HepG2 (cell line): ENCODE measurements around the gene MCAT.

Experiments used
- NFE2L1 ChIP-seq: sonication (generic); formaldehyde crosslinking; IDR thresholded peaks from 2 replicates; pipeline ENCODE4 v1.4.0; 2020; ENCODE audit warnings: missing genetic modification reagents, mild to moderate bottlenecking, borderline replicate concordance
- RFX5 ChIP-seq: IDR thresholded peaks from 2 replicates; pipeline ENCODE4 v1.6.1; 2011; ENCODE audit warnings: low read depth, low read length, improper control_type of control experiment
- TRIM24 ChIP-seq: sonication (generic); formaldehyde crosslinking; IDR thresholded peaks from 2 replicates; pipeline ENCODE4 v1.8.0; 2022; ENCODE audit warnings: mild to moderate bottlenecking, missing genetic modification reagents
- TF ChIP-seq, protein P1 (sequence below): sonication (generic); formaldehyde crosslinking; IDR thresholded peaks from 2 replicates; pipeline ENCODE4 v1.5.0; 2020; ENCODE audit warnings: mild to moderate bottlenecking, missing genetic modification reagents, moderate library complexity
- TF ChIP-seq, protein P2 (sequence below): sonication (generic); formaldehyde crosslinking; IDR thresholded peaks from 2 replicates; pipeline ENCODE4 v1.4.0; 2020; ENCODE audit warnings: missing genetic modification reagents
- TF ChIP-seq, protein P3 (sequence below): sonication (generic); formaldehyde crosslinking; IDR thresholded peaks from 2 replicates; pipeline ENCODE4 v1.4.0; 2020; ENCODE audit warnings: low read depth, mild to moderate bottlenecking, missing genetic modification reagents

DNA sequence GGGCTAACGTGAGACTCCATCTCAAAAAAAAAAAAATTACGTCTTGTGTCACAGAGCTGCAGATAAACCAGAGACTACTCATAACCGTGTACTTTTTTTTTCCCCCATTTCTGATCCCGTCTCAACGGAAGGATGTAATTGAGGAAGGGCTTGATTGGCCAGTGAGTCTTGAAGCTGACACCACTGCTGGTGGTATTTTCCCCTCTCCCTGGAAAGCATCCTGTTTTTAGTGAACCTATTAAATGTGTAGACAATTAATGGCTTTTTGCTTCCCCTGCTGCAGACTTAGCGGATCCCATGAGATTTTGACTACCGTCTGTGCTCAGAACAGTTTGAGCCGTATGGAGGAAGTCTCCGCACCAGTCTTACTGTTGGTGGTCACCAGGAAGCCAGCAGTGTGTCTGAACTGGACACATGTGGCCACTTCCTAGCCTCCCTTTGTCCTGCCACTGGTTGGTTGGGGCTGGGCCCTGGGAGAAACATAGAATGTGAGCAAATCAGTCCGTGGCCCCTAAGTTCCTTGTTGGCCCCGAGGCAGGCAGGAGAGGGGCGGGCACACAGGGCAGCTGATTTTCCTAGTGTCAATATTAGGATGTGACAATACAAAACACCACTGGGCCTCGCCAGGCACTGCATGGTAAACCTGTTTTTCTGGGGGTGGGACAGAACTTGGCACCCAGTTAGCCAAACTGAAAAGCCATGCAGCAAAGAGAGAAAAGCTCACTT, 29.5 kb downstream of the MCAT start:
- TF ChIP-seq RFX5 (no peak), TRIM24 (no peak), NFE2L1 (CRISPR knock-in tag) (no peak)
- TF ChIP-seq, protein P1, sequence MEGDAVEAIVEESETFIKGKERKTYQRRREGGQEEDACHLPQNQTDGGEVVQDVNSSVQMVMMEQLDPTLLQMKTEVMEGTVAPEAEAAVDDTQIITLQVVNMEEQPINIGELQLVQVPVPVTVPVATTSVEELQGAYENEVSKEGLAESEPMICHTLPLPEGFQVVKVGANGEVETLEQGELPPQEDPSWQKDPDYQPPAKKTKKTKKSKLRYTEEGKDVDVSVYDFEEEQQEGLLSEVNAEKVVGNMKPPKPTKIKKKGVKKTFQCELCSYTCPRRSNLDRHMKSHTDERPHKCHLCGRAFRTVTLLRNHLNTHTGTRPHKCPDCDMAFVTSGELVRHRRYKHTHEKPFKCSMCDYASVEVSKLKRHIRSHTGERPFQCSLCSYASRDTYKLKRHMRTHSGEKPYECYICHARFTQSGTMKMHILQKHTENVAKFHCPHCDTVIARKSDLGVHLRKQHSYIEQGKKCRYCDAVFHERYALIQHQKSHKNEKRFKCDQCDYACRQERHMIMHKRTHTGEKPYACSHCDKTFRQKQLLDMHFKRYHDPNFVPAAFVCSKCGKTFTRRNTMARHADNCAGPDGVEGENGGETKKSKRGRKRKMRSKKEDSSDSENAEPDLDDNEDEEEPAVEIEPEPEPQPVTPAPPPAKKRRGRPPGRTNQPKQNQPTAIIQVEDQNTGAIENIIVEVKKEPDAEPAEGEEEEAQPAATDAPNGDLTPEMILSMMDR (CRISPR knock-in tag), result no peak
- TF ChIP-seq, protein P2, sequence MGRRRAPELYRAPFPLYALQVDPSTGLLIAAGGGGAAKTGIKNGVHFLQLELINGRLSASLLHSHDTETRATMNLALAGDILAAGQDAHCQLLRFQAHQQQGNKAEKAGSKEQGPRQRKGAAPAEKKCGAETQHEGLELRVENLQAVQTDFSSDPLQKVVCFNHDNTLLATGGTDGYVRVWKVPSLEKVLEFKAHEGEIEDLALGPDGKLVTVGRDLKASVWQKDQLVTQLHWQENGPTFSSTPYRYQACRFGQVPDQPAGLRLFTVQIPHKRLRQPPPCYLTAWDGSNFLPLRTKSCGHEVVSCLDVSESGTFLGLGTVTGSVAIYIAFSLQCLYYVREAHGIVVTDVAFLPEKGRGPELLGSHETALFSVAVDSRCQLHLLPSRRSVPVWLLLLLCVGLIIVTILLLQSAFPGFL, result no peak
- TF ChIP-seq, protein P3, sequence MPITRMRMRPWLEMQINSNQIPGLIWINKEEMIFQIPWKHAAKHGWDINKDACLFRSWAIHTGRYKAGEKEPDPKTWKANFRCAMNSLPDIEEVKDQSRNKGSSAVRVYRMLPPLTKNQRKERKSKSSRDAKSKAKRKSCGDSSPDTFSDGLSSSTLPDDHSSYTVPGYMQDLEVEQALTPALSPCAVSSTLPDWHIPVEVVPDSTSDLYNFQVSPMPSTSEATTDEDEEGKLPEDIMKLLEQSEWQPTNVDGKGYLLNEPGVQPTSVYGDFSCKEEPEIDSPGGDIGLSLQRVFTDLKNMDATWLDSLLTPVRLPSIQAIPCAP (CRISPR knock-in tag), result no peak
